ENCODE data around the gene ACY1. TPM values are rescaled to one million over a fixed set of nuclear protein-coding genes. Genes with fewer than 3 reads are reported as not detected.

Gene ACY1
- total and polyA plus RNA-seq, 2 of the 13 experiments (the other 11 are each of a cell fraction or from before 2014, with no cell fraction given) = 113 to 162 TPM

GRCh38 chr3:51995346-51996163 is 12.2 kb downstream of the ACY1 start, which contains the start of gene RPL29 (continued):
- TF ChIP-seq NR2C2 (CRISPR knock-in tag; IDR thresholded peaks at IDR 0.05; ENCODE audit: borderline replicate concordance) (peak; percentile 99), THAP11 (CRISPR knock-in tag; IDR thresholded peaks at IDR 0.05) (peak; percentile 97), NFE2 (CRISPR knock-in tag; IDR thresholded peaks at IDR 0.05) (no peak), SRSF4 (IDR thresholded peaks at IDR 0.05; ENCODE audit: low read depth, low read length, poor library complexity, severe bottlenecking) (no peak), ZBTB3 (CRISPR knock-in tag; IDR thresholded peaks at IDR 0.05; ENCODE audit: borderline replicate concordance, low read depth) (peak; percentile 27; the same call in 1 of the 2 replicates), ZXDC (CRISPR knock-in tag; IDR thresholded peaks at IDR 0.05) (peak; percentile 95), ZNF225 (CRISPR knock-in tag; IDR thresholded peaks at IDR 0.05) (peak; percentile 56; the same call in 1 of the 2 replicates), AHR (CRISPR knock-in tag; IDR thresholded peaks at IDR 0.05) (peak; percentile 98; the same call in 1 of the 2 replicates), EEA1 (CRISPR knock-in tag; IDR thresholded peaks at IDR 0.05; ENCODE audit: borderline replicate concordance) (peak; percentile 48; the same call in 1 of the 2 replicates), ZNF281 (CRISPR knock-in tag; IDR thresholded peaks at IDR 0.05; ENCODE audit: borderline replicate concordance) (peak; percentile 52; the same call in 1 of the 2 replicates), THAP9 (CRISPR knock-in tag; IDR thresholded peaks at IDR 0.05; ENCODE audit: borderline replicate concordance) (peak; percentile 95), PTBP1 (IDR thresholded peaks at IDR 0.05; ENCODE audit: low read depth, low read length, poor library complexity, severe bottlenecking) (peak; percentile 73), ZNF574 (CRISPR knock-in tag; IDR thresholded peaks at IDR 0.05) (peak; percentile 96), SKI (IDR thresholded peaks at IDR 0.05; ENCODE audit: partially characterized antibody) (peak; percentile 35), U2AF1 (optimal IDR thresholded peaks at IDR 0.05; ENCODE audit: low read depth, low read length) (peak; percentile 78), CBX5 (CRISPR knock-in tag; IDR thresholded peaks at IDR 0.05; ENCODE audit: borderline replicate concordance) (peak; percentile 85; the same call in 1 of the 2 replicates)

Data from HepG2 (cell line).